ENCODE measurements around the gene PDE4C.
A peak's percentile ranks its signal among the peaks of the same experiment; 100 is the strongest.

The PDE4C gene

GRCh38 chr19:18229474-18229873 lies 3.2 kb upstream of the PDE4C start:
- H3K4me3 ChIP-seq (ENCODE audit: low read depth, low read length), result no peak overlapping the region
- TF ChIP-seq, protein P1, sequence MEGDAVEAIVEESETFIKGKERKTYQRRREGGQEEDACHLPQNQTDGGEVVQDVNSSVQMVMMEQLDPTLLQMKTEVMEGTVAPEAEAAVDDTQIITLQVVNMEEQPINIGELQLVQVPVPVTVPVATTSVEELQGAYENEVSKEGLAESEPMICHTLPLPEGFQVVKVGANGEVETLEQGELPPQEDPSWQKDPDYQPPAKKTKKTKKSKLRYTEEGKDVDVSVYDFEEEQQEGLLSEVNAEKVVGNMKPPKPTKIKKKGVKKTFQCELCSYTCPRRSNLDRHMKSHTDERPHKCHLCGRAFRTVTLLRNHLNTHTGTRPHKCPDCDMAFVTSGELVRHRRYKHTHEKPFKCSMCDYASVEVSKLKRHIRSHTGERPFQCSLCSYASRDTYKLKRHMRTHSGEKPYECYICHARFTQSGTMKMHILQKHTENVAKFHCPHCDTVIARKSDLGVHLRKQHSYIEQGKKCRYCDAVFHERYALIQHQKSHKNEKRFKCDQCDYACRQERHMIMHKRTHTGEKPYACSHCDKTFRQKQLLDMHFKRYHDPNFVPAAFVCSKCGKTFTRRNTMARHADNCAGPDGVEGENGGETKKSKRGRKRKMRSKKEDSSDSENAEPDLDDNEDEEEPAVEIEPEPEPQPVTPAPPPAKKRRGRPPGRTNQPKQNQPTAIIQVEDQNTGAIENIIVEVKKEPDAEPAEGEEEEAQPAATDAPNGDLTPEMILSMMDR (conservative IDR thresholded peaks at IDR 0.05; ENCODE audit: low read depth, low read length), result peak; percentile 69
- DNase-seq (ENCODE audit: low read depth), result no peak

DNA sequence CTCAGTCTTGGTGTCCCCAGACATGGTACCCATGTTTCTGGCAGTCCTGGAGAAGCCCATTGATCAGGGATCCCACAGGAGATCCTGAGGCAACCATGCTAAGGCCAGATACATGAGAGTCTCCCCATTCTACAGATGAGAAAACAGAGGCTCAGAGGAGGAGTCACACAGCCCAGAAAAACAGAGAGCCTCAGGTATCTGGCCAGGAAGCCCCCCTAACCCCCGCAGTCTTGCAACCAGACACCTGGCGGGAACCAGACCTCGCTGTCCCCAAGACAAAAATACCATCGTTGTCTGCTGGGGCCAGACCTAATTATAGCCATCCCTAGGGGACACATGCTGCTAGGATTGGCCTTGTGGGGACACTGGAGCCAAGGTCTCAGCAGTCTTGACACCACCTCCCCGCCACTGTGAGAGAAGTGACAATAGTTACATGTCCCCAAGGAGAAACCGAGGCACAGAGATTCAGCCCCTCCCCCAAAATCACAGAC lies 1.6 kb upstream of the PDE4C start:
- DNase-seq (ENCODE audit: low read depth), result no peak
- no peak overlapping the region for H3K4me3 ChIP-seq (ENCODE audit: low read depth, low read length)
- TF ChIP-seq, protein P1 (conservative IDR thresholded peaks at IDR 0.05; ENCODE audit: low read depth, low read length), result no peak

DNA sequence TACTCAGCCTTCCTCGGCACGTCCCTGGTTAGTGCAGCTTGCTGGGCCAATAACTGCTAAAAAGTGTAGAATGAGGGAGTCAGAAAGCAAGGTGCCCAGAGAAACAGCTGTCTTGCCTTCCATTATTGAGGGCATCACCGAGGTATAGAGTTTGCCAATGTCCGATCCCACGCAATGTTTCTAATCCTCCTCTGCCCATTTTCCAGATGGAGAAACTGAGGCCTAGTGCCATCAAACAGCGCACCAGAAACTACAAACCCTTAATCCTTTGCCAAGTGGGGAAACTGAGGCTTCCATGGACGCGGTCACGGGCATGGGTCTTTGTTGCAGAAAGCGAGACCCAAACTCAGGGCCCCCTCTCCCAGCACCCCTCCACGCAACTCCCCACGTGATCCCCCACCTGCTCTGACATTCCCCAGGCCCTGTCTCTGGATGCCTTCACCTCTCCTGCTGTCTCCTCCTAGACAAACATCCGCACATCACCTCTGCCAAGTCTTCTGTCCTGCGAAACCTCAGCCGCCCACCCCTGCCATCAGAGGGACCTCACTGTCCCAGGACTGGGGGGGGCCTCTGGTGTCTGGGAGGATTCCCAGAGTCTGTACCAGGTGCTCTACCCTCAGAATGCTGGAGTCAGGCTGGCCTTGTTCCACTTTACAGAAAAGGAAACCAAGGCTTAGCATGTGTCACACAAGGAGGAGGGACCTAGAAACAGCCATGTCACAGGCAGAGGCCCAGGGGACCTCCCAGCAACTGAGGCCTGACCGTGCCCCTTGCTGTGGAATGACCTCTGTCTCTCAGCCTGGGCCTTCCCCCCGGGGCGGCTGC lies 930 bp upstream of the PDE4C start:
- no peak overlapping the region for H3K4me3 ChIP-seq (ENCODE audit: low read depth, low read length)
- TF ChIP-seq, protein P1 (conservative IDR thresholded peaks at IDR 0.05; ENCODE audit: low read depth, low read length), result no peak
- DNase-seq (ENCODE audit: low read depth), result no peak

GRCh38 chr19:18225355-18225701 lies 910 bp downstream of the PDE4C start:
- TF ChIP-seq, protein P1 (conservative IDR thresholded peaks at IDR 0.05; ENCODE audit: low read depth, low read length), result no peak
- no peak overlapping the region for H3K4me3 ChIP-seq (ENCODE audit: low read depth, low read length)
- DNase-seq (ENCODE audit: low read depth), result no peak

- peak overlapping the region; percentile 57 for H3K4me3 ChIP-seq (ENCODE audit: low read depth, low read length)
- DNase-seq (ENCODE audit: low read depth), result peak; percentile 100
- TF ChIP-seq, protein P1 (conservative IDR thresholded peaks at IDR 0.05; ENCODE audit: low read depth, low read length), result no peak
Measured at GRCh38 chr19:18224525-18225354, 1.5 kb downstream of the PDE4C start.

DNA sequence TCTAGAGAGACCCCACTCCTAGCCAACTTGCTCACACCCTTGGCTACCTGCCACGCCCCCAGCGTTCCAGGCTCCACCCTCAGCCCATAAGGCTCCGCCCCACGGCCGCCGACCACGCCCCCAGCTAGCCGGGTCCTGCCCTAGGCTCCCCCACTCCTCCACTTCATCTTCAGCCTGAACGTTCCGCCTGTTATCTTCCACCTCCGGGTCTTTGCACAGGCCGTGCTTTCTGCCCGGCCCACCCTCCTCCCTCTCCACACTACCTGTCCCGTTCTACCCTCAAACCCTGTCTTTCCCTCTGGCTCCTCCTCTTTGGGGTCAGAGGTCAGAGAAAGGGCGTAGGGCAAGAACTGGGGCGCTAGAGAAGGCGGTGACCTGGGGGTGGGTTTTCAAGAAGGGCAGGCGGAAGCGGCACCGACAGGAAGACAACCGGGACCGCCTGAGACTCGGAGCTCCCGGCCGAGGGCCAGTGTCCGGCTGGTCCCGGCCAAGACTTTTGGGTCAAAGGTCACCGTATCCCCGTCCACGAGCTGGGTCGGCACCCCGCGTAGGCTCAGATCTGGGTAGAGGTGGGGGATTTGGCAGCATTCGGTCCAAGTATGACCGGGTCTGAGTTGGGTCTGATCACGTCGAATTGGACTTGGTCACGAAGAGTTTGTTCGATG lies 2.2 kb downstream of the PDE4C start:
- H3K4me3 ChIP-seq (ENCODE audit: low read depth, low read length), result peak overlapping the region; percentile 57
- DNase-seq (ENCODE audit: low read depth), result no peak
- TF ChIP-seq, protein P1 (conservative IDR thresholded peaks at IDR 0.05; ENCODE audit: low read depth, low read length), result no peak

Measured in choroid plexus epithelial cell (primary cell).